HEK293T (cell line): ENCODE results near the gene RTL9.

ENCODE experiments used
- CTCF ChIA-PET: fragments of 350-600 bp; formaldehyde crosslinking; extraction: SDS; loops from one replicate; lab custom pipeline; 2021; ENCODE audit warnings: antibody characterized with exemption, inconsistent platforms; lab: Yijun Ruan, JAX
- POLR2A ChIA-PET: fragments of 350-600 bp; formaldehyde crosslinking; extraction: SDS; loops from one replicate; lab custom pipeline; 2020; ENCODE audit warnings: antibody characterized with exemption, inconsistent platforms; lab: Yijun Ruan, JAX
- DNase-seq: peaks from one replicate; pipeline ENCODE4 v3.0.0; 2012; ENCODE audit warnings: mixed read lengths; ENCODE audit errors: extremely low spot score
- ARNT ChIP-seq: fragments of 450-650 bp; IDR thresholded peaks from 2 replicates; pipeline ENCODE4 v1.6.1; 2017; ENCODE audit warnings: mild to moderate bottlenecking
- BHLHE40 ChIP-seq: fragments of 450-650 bp; IDR thresholded peaks from 2 replicates; pipeline ENCODE4 v1.6.1; 2016; ENCODE audit warnings: mild to moderate bottlenecking, moderate library complexity, borderline replicate concordance
- CTBP1 ChIP-seq: fragments of 450-650 bp; IDR thresholded peaks from 2 replicates; pipeline ENCODE4 v1.6.1; 2016; ENCODE audit warnings: borderline replicate concordance
- ELF4 ChIP-seq: fragments of 450-650 bp; IDR thresholded peaks from 2 replicates; pipeline ENCODE4 v1.6.1; 2017; ENCODE audit warnings: antibody characterized with exemption
- FOXA1 ChIP-seq: fragments of 450-650 bp; IDR thresholded peaks from 2 replicates; pipeline ENCODE4 v1.6.1; 2016; ENCODE audit warnings: mild to moderate bottlenecking
- FOXK2 ChIP-seq: fragments of 450-650 bp; IDR thresholded peaks from 2 replicates; pipeline ENCODE4 v1.6.1; 2016; ENCODE audit warnings: mild to moderate bottlenecking
- FOXM1 ChIP-seq: fragments of 450-650 bp; IDR thresholded peaks from 2 replicates; pipeline ENCODE4 v1.6.1; 2017; ENCODE audit warnings: mild to moderate bottlenecking, borderline replicate concordance
- HDGF ChIP-seq: fragments of 450-650 bp; IDR thresholded peaks from 2 replicates; pipeline ENCODE4 v1.6.1; 2017; ENCODE audit warnings: antibody characterized with exemption, borderline replicate concordance
- L3MBTL2 ChIP-seq: fragments of 450-650 bp; conservative IDR thresholded peaks from 2 replicates; pipeline ENCODE4 v1.6.1; 2016; ENCODE audit warnings: mild to moderate bottlenecking
- LEF1 ChIP-seq: fragments of 450-650 bp; IDR thresholded peaks from 2 replicates; pipeline ENCODE4 v1.6.1; 2017; ENCODE audit warnings: mild to moderate bottlenecking, borderline replicate concordance
- NFRKB ChIP-seq: fragments of 450-650 bp; IDR thresholded peaks from 2 replicates; pipeline ENCODE4 v1.6.1; 2016; ENCODE audit warnings: mild to moderate bottlenecking, moderate library complexity
- SP1 ChIP-seq: fragments of 450-650 bp; IDR thresholded peaks from 2 replicates; pipeline ENCODE4 v1.6.1; 2017
- SUZ12 ChIP-seq: fragments of 450-650 bp; IDR thresholded peaks from 2 replicates; pipeline ENCODE4 v1.6.1; 2016; ENCODE audit warnings: mild to moderate bottlenecking
- TARDBP ChIP-seq: fragments of 450-650 bp; IDR thresholded peaks from 2 replicates; pipeline ENCODE4 v1.6.1; 2016
- ZNF384 ChIP-seq: fragments of 450-650 bp; IDR thresholded peaks from 2 replicates; pipeline ENCODE4 v1.6.1; 2016
- TF ChIP-seq, protein P1 (sequence below): fragments of 450-650 bp; IDR thresholded peaks from 2 replicates; pipeline ENCODE4 v1.6.1; 2016

RTL9 gene

DNA sequence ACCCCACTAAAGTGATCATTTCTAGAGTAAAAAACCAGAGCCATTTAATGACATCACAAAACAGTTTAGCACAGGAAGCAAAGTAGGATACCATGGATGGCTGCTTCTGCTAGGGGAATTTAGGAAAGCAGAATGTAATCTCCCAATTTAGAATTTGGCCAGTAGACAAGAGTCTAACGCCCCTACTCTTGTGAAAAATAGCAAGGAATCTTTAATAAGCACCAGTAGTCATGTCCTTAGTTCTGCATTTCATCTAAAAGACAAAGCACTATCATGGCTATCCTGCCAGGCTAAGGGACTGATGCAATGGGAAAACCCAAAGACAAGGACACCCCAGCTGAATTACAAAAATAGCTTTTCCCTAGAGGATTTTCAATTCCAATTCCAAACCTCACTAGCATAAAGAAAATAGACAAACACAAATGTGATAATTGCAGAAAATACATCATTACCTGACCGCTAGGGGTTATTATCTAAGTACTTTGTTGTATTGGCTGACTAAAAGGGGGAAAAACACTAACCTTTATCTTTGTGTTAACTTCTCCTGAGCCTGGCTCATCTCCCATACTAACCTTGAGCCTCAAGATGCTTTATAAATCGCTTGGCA is 38.2 kb upstream of the RTL9 start:
- POLR2A ChIA-PET, result interaction anchor here (0.5 to 1.4 kb wide), 2 partner anchors 9 to 93 kb away, joined by 3 read pairs; no protein-coding TSS in a partner anchor
- no peak for TF ChIP-seq L3MBTL2
- TF ChIP-seq ZNF384, result no peak
- no peak for TF ChIP-seq ELF4
- TF ChIP-seq LEF1, result no peak
- no peak for TF ChIP-seq TARDBP
- no peak for TF ChIP-seq FOXA1
- TF ChIP-seq SP1, result no peak
- TF ChIP-seq ARNT, result no peak
- TF ChIP-seq FOXM1, result no peak
- TF ChIP-seq HDGF, result no peak
- TF ChIP-seq BHLHE40, result no peak
- no peak for TF ChIP-seq CTBP1
- no peak for TF ChIP-seq SUZ12
- TF ChIP-seq, protein P1, sequence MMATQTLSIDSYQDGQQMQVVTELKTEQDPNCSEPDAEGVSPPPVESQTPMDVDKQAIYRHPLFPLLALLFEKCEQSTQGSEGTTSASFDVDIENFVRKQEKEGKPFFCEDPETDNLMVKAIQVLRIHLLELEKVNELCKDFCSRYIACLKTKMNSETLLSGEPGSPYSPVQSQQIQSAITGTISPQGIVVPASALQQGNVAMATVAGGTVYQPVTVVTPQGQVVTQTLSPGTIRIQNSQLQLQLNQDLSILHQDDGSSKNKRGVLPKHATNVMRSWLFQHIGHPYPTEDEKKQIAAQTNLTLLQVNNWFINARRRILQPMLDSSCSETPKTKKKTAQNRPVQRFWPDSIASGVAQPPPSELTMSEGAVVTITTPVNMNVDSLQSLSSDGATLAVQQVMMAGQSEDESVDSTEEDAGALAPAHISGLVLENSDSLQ, result no peak
- TF ChIP-seq FOXK2, result no peak
- no peak for TF ChIP-seq NFRKB
- DNase-seq, result no peak
- CTCF ChIA-PET, result interaction anchor here (0.6 to 0.7 kb wide), 2 partner anchors 98 to 429 kb away, joined by 3 read pairs; no protein-coding TSS in a partner anchor

DNA sequence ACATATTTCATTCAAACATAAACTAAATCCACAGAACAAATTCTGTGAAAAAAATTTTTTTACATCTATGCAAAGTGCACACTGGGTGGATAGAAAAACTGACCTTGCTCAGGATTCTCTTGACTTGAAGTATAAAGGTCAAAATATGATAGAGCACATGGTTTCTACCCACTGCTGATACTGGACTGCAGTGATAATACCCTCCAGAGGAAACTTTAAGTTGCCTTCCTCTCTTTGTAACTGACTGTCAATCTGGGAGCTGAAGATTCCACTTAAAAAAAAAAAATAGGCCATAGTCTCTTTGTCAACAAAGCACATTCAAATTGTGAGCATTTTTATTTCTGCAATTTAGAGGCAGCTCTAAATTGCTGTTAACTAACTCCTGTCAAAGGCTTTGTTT is 37.6 kb upstream of the RTL9 start:
- DNase-seq, result no peak
- TF ChIP-seq LEF1, result no peak
- TF ChIP-seq, protein P1, result no peak
- TF ChIP-seq CTBP1, result no peak
- TF ChIP-seq NFRKB, result no peak
- TF ChIP-seq SP1, result no peak
- TF ChIP-seq FOXK2, result no peak
- TF ChIP-seq ELF4, result no peak
- TF ChIP-seq L3MBTL2, result no peak
- no peak for TF ChIP-seq FOXA1
- TF ChIP-seq ZNF384, result no peak
- no peak for TF ChIP-seq FOXM1
- TF ChIP-seq TARDBP, result no peak
- POLR2A ChIA-PET, result interaction anchor here (0.5 to 1.4 kb wide), 2 partner anchors 10 to 92 kb away, joined by 3 read pairs; no protein-coding TSS in a partner anchor
- CTCF ChIA-PET, result interaction anchor here (0.6 to 1.2 kb wide), 3 partner anchors 20 to 430 kb away, joined by 3 read pairs; no protein-coding TSS in a partner anchor

DNA sequence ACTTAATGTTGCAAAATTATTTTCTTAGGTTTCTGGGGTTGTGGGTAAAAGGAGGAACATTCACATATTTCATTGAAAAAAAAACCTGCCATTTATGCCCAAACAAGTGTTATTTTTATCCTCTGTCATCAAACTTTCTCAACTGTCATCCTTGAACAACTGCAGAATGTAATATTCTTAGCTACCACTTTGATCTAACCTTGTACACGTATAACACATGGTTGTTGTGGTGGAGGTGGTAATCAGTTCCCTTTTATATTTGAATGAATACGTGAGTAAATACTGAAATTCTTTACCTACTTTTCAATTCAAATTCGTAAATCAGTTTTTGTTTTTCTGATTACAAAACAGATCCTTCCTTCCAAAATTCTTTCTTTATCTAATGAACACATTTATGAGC is 37.0 kb upstream of the RTL9 start:
- ChIA-PET POLR2A (interaction anchor here (0.9 to 1.4 kb wide), 3 partner anchors 10 to 75 kb away, joined by 3 to 4 read pairs (median 4); no protein-coding TSS in a partner anchor), CTCF (interaction anchor here (0.6 to 1.4 kb wide), 4 partner anchors 20 to 175 kb away, joined by 3 to 6 read pairs (median 3); no protein-coding TSS in a partner anchor)
- no peak for DNase-seq
- TF ChIP-seq SP1 (no peak), HDGF (no peak), ZNF384 (no peak), TARDBP (no peak), LEF1 (no peak), FOXK2 (no peak)
- TF ChIP-seq, protein P1, result no peak

DNA sequence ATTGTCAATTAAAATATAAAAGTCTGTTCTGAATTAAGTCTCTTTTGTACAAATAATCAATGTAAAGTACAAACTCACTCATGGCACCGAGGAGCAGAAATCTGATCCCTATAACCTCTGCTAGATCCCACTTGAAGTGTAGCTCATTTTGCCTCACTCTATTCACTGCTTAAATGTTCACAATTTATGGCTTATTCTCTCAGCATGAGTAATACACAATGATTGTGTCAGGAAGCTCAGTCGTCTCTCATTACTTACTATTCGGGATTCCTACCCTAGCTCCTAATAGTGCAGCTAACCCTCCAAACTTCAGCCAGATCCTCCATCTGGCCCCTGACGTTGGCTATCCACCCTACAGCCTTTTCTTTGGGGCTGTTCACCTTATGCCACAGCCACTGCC is 36.0 kb upstream of the RTL9 start:
- TF ChIP-seq SUZ12, result no peak
- TF ChIP-seq FOXK2, result no peak
- TF ChIP-seq, protein P1, result peak; percentile 62
- CTCF ChIA-PET, result interaction anchor here (0.6 to 1.4 kb wide), 8 partner anchors 8 to 166 kb away, joined by 3 to 7 read pairs (median 3); no protein-coding TSS in a partner anchor
- DNase-seq, result peak; percentile 32
- POLR2A ChIA-PET, result interaction anchor here (0.8 to 1.4 kb wide), 5 partner anchors 11 to 87 kb away, joined by 3 to 6 read pairs (median 4); no protein-coding TSS in a partner anchor

DNA sequence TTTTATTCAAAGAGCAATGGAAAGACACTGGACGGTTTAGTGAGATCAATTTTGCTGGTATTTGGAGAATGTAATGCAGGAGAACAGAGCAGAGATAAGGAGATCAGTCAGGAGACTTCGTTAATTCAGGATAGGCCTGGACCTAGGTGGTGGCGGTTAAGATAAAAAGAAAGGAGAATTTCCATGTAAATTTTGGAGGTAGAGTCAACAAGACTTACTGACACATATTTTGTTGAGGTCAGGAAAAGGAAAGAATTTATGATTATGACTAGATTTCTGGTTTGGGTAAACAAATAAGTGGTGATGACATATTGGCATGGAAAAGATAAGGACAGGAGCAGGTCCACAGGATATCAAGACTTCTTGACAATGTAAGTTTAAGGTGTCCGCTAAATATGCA is 31.9 kb upstream of the RTL9 start:
- no peak for DNase-seq
- ChIA-PET POLR2A (interaction anchor here (0.6 kb wide), 1 partner anchor 8 kb away, joined by 3 read pairs; no protein-coding TSS in a partner anchor), CTCF (interaction anchor here (0.6 kb wide), 1 partner anchor 18 kb away, joined by 3 read pairs; no protein-coding TSS in a partner anchor)
- TF ChIP-seq ZNF384 (no peak), ELF4 (no peak), SP1 (no peak), LEF1 (no peak), TARDBP (no peak), NFRKB (no peak), L3MBTL2 (no peak), FOXK2 (no peak), ARNT (no peak), FOXA1 (no peak), HDGF (no peak), SUZ12 (no peak), BHLHE40 (no peak), FOXM1 (no peak), CTBP1 (no peak)
- TF ChIP-seq, protein P1, result no peak
